Smooth muscle cell (in vitro differentiated cells): ENCODE results near the gene NELFA. TPM values are rescaled to one million over a fixed set of nuclear protein-coding genes. Genes with fewer than 3 reads are reported as not detected.

Experiments used
- DNase-seq: peaks from one replicate; lab custom pipeline; 2025; ENCODE audit not compliant: unreplicated experiment; lab: John Stamatoyannopoulos, UW
- H2AFZ ChIP-seq: fragments of 200-600 bp; sonication (generic); 2 replicates; pipeline ENCODE4 v1.6.0; 2016; ENCODE audit warnings: antibody characterized with exemption, low read depth, mild to moderate bottlenecking
- H3F3A ChIP-seq: fragments of 200-600 bp; sonication (generic); 2 replicates; pipeline ENCODE4 v1.6.0; 2017; ENCODE audit warnings: antibody characterized with exemption, low read depth
- H3K27ac ChIP-seq: fragments of 200-600 bp; sonication (generic); 2 replicates; pipeline ENCODE4 v1.5.1; 2016; ENCODE audit warnings: low read depth, mild to moderate bottlenecking
- H3K27me3 ChIP-seq: fragments of 200-600 bp; sonication (generic); 2 replicates; pipeline ENCODE4 v1.6.1; 2016; ENCODE audit warnings: low read depth, mild to moderate bottlenecking
- H3K36me3 ChIP-seq: fragments of 200-600 bp; sonication (generic); 2 replicates; pipeline ENCODE4 v1.5.1; 2016; ENCODE audit warnings: low read depth
- H3K4me1 ChIP-seq: fragments of 200-600 bp; sonication (generic); 2 replicates; pipeline ENCODE4 v1.5.1; 2016; ENCODE audit warnings: low read depth
- H3K4me2 ChIP-seq: fragments of 200-600 bp; sonication (generic); 2 replicates; pipeline ENCODE4 v1.6.0; 2016; ENCODE audit warnings: mild to moderate bottlenecking
- H3K4me3 ChIP-seq: fragments of 200-600 bp; sonication (generic); 2 replicates; pipeline ENCODE4 v1.5.1; 2016; ENCODE audit warnings: mild to moderate bottlenecking
- H3K79me2 ChIP-seq: fragments of 200-600 bp; sonication (generic); 2 replicates; pipeline ENCODE4 v1.6.0; 2016; ENCODE audit warnings: low read depth, mild to moderate bottlenecking
- H3K9ac ChIP-seq: fragments of 200-600 bp; sonication (generic); 2 replicates; pipeline ENCODE4 v1.6.0; 2016; ENCODE audit warnings: low read depth
- H3K9me3 ChIP-seq: fragments of 200-600 bp; sonication (generic); replicated peaks from 2 replicates; pipeline ENCODE4 v1.5.1; 2016; ENCODE audit warnings: low read depth
- H4K20me1 ChIP-seq: fragments of 200-600 bp; sonication (generic); 2 replicates; pipeline ENCODE4 v1.6.0; 2016; ENCODE audit warnings: low read depth
- CTCF ChIP-seq: fragments of 200-600 bp; sonication (generic); IDR thresholded peaks from 2 replicates; pipeline ENCODE4 v1.5.1; 2017; ENCODE audit warnings: borderline replicate concordance, mild to moderate bottlenecking, antibody characterized with exemption; ENCODE audit not compliant: insufficient read depth, poor library complexity, severe bottlenecking
- WGBS: methylation state at CpG from one replicate; pipeline ENCODE4 v1.1.7; 2016; ENCODE audit warnings: low lambda C conversion rate; 5-methylcytosine and 5-hydroxymethylcytosine counted together
- polyA plus RNA-seq: library from polyadenylated mRNA; unstranded; fragments of >200 nt; fragmentation: Nextera tagmentation; extraction: Ambion mirVana; gene quantifications from 2 replicates; pipeline ENCODE4 v1.2.1, GENCODE V29; 2016
- total RNA-seq: library from RNA; depleted of rRNA; stranded (reverse); fragments of >200 nt; gene quantifications from 2 replicates; pipeline ENCODE4 v1.2.3, GENCODE V29; 2014

NELFA gene
- total and polyA plus RNA-seq, 2 experiments from 2014 or later: 16.3 to 33.7 TPM

- Histone ChIP-seq H3K4me2 (no peak overlapping the region), H3K36me3 (no peaks in the 10 kb centered on the region), H3K27ac (no peak overlapping the region), H4K20me1 (peaks cover 18% of the 10 kb centered on the region), H3K27me3 (no peaks in the 10 kb centered on the region), H3K9me3 (no peaks in the 10 kb centered on the region), H3K79me2 (peaks cover 6% of the 10 kb centered on the region), H3K9ac (no peak overlapping the region), H3K4me3 (no peak overlapping the region), H3K4me1 (no peaks in the 10 kb centered on the region), H2AFZ (no peak overlapping the region), H3F3A (no peaks in the 10 kb centered on the region)
- DNase-seq: no peak
- whole genome bisulfite sequencing: 91% methylated on average over 22 of the region's 22 CpGs
- no peak for TF ChIP-seq CTCF
Measured at GRCh38 chr4:1986578-1987210, 22.1 kb downstream of the NELFA start.

GRCh38 chr4:1985780-1986577, 22.8 kb downstream of the NELFA start:
- Histone ChIP-seq H3K4me2 (no peak overlapping the region), H2AFZ (no peak overlapping the region), H3K27me3 (no peaks in the 10 kb centered on the region), H3K4me1 (no peaks in the 10 kb centered on the region), H3K79me2 (peaks cover 3% of the 10 kb centered on the region), H4K20me1 (peaks cover 10% of the 10 kb centered on the region), H3K27ac (no peak overlapping the region), H3K36me3 (no peaks in the 10 kb centered on the region), H3K4me3 (no peak overlapping the region), H3F3A (no peaks in the 10 kb centered on the region), H3K9me3 (no peaks in the 10 kb centered on the region), H3K9ac (no peak overlapping the region)
- DNase-seq: no peak
- WGBS: 96% methylated on average over 49 of the region's 54 CpGs
- TF ChIP-seq CTCF: no peak

GRCh38 chr4:1985294-1985693, 23.5 kb downstream of the NELFA start:
- 95% methylated on average over 12 of the region's 14 CpGs for WGBS
- Histone ChIP-seq H3K4me1 (no peaks in the 10 kb centered on the region), H3K9me3 (no peaks in the 10 kb centered on the region), H3K4me3 (no peak overlapping the region), H3K27ac (no peak overlapping the region), H3K4me2 (no peak overlapping the region), H3K36me3 (no peaks in the 10 kb centered on the region), H3K9ac (no peak overlapping the region), H3K79me2 (no peaks in the 10 kb centered on the region), H3K27me3 (no peaks in the 10 kb centered on the region), H4K20me1 (peaks cover 4% of the 10 kb centered on the region), H3F3A (no peaks in the 10 kb centered on the region), H2AFZ (no peak overlapping the region)
- TF ChIP-seq CTCF: no peak
- no peak for DNase-seq
